GM18951 (cell line): Measurements from ENCODE around the gene TIAM2.

Experiments used
- POLR2A ChIP-seq: IDR thresholded peaks from 4 replicates; pipeline ENCODE4 v1.6.1; 2011; ENCODE audit warnings: mild to moderate bottlenecking; ENCODE audit not compliant: insufficient read length, insufficient read depth; ENCODE audit errors: extremely low read depth
- in situ Hi-C: fragments of 300-500 bp; cut with MboI; formaldehyde crosslinking; loops from one replicate; pipeline ENCODE4 v1.12.0; 2022; ENCODE audit warnings: low sequenced_read_pairs, mixed read lengths, inconsistent platforms; ENCODE audit not compliant: unreplicated experiment

The TIAM2 gene

GRCh38 chr6:155193526-155193925, 198.4 kb downstream of the TIAM2 start:
- no peak for TF ChIP-seq POLR2A
- in situ Hi-C loops = loop anchor here (25.0 kb wide), 1 partner anchor 319 kb away; no protein-coding TSS in a partner anchor

- in situ Hi-C loops = loop anchor here (25.0 kb wide), 1 partner anchor 318 kb away; no protein-coding TSS in a partner anchor
- no peak for TF ChIP-seq POLR2A
These were observed 199.3 kb downstream of the TIAM2 start for GRCh38 chr6:155194399-155194798.

- in situ Hi-C loops = loop anchor here (25.0 kb wide), 1 partner anchor 316 kb away; no protein-coding TSS in a partner anchor
- TF ChIP-seq POLR2A = no peak
These were observed 200.8 kb downstream of the TIAM2 start for GRCh38 chr6:155195903-155196302.

GRCh38 chr6:155196911-155197310, 201.8 kb downstream of the TIAM2 start:
- in situ Hi-C loops = loop anchor here (25.0 kb wide), 1 partner anchor 315 kb away; no protein-coding TSS in a partner anchor
- TF ChIP-seq POLR2A = no peak

GRCh38 chr6:155197932-155198331, 202.8 kb downstream of the TIAM2 start:
- no peak for TF ChIP-seq POLR2A
- in situ Hi-C loops = loop anchor here (25.0 kb wide), 1 partner anchor 314 kb away; no protein-coding TSS in a partner anchor

- no peak for TF ChIP-seq POLR2A
- in situ Hi-C loops = no loop called here
These were observed 204.9 kb downstream of the TIAM2 start for GRCh38 chr6:155200012-155200411.

GRCh38 chr6:155201461-155202226, 206.5 kb downstream of the TIAM2 start:
- TF ChIP-seq POLR2A = no peak
- in situ Hi-C loops = no loop called here

- no peak for TF ChIP-seq POLR2A
- in situ Hi-C loops = no loop called here
These were observed 212.1 kb downstream of the TIAM2 start for GRCh38 chr6:155207223-155207622.

- in situ Hi-C loops = no loop called here
- TF ChIP-seq POLR2A = no peak
These were observed 217.0 kb downstream of the TIAM2 start for GRCh38 chr6:155212106-155212505.

- TF ChIP-seq POLR2A = no peak
- in situ Hi-C loops = no loop called here
These were observed 217.7 kb downstream of the TIAM2 start for GRCh38 chr6:155212616-155213380.

- in situ Hi-C loops = no loop called here
- no peak for TF ChIP-seq POLR2A
These were observed 218.7 kb downstream of the TIAM2 start for GRCh38 chr6:155213611-155214372.

GRCh38 chr6:155215906-155216305, 220.8 kb downstream of the TIAM2 start:
- no peak for TF ChIP-seq POLR2A
- in situ Hi-C loops = no loop called here
